GM23338 (cell line): ENCODE data around the gene REEP6.

Source experiments
- CREB1 ChIP-seq: fragments of 250-450 bp; sonication (Bioruptor Pico); IDR thresholded peaks from 2 replicates; pipeline ENCODE4 v1.5.0; 2020; ENCODE audit warnings: low read depth, mild to moderate bottlenecking, moderate library complexity
- CTCF ChIP-seq, 2 experiments: fragments of 200-600 bp in 1 of 2; sonication (generic) in 1 of 2; conservative IDR thresholded peaks; 2 replicates each; pipeline versions ENCODE4 v1.5.1 to v1.6.1; 2016 to 2017; ENCODE audit warnings: antibody characterized with exemption in 2 of 2, low read depth in 2 of 2, mild to moderate bottlenecking in 2 of 2, moderate library complexity in 1 of 2
- ETS1 ChIP-seq: IDR thresholded peaks from 2 replicates; pipeline ENCODE4 v1.6.1; 2016; ENCODE audit warnings: antibody characterized with exemption
- EZH2 ChIP-seq: fragments of 200-600 bp; sonication (generic); IDR thresholded peaks from one replicate; pipeline ENCODE4 v1.8.0; 2017; ENCODE audit warnings: antibody characterized with exemption, mild to moderate bottlenecking, low read depth; ENCODE audit not compliant: unreplicated experiment
- EZH2phosphoT487 ChIP-seq: fragments of 200-600 bp; sonication (generic); IDR thresholded peaks from one replicate; pipeline ENCODE4 v1.8.1; 2018; ENCODE audit warnings: antibody characterized with exemption; ENCODE audit not compliant: unreplicated experiment
- JUNB ChIP-seq: IDR thresholded peaks from one replicate; pipeline ENCODE4 v1.6.1; 2016; ENCODE audit warnings: antibody characterized with exemption; ENCODE audit not compliant: unreplicated experiment
- NANOG ChIP-seq: IDR thresholded peaks from 2 replicates; pipeline ENCODE4 v1.6.1; 2016; ENCODE audit warnings: antibody characterized with exemption, borderline replicate concordance
- POLR2AphosphoS5 ChIP-seq: IDR thresholded peaks from 2 replicates; pipeline ENCODE4 v1.6.1; 2016; ENCODE audit warnings: antibody characterized with exemption, low read depth
- REST ChIP-seq: IDR thresholded peaks from one replicate; pipeline ENCODE4 v1.6.1; 2018; ENCODE audit warnings: antibody characterized with exemption; ENCODE audit not compliant: unreplicated experiment
- STAT1 ChIP-seq: IDR thresholded peaks from one replicate; pipeline ENCODE4 v1.6.1; 2016; ENCODE audit warnings: antibody characterized with exemption; ENCODE audit not compliant: unreplicated experiment
- ZNF114 ChIP-seq: fragments of 250-450 bp; sonication (Bioruptor Pico); IDR thresholded peaks from 2 replicates; pipeline ENCODE4 v1.5.0; 2020; ENCODE audit warnings: mild to moderate bottlenecking, moderate library complexity
- ZNF331 ChIP-seq: fragments of 250-450 bp; sonication (Bioruptor Pico); IDR thresholded peaks from 2 replicates; pipeline ENCODE4 v1.5.0; 2020; ENCODE audit warnings: low read depth, mild to moderate bottlenecking, moderate library complexity

- TF ChIP-seq CTCF (conservative IDR thresholded peaks at IDR 0.05; ENCODE audit: low read depth in 2 of 2) (no peak), EZH2 (no peak), REST (no peak), ZNF331 (CRISPR knock-in tag) (no peak), POLR2AphosphoS5 (no peak), EZH2phosphoT487 (no peak), STAT1 (no peak), NANOG (no peak), JUNB (no peak), ETS1 (no peak), CREB1 (CRISPR knock-in tag) (no peak), ZNF114 (no peak)
Observed at GRCh38 chr19:1534972-1535371, 44.0 kb downstream of the REEP6 start.
